Activated T-cell treated with anti-CD3 and anti-CD28 coated beads for 1 hour (primary cell): ENCODE results near the gene TMEM247.
"Not testable (repeated sequence)": the region's sequence is repeated elsewhere in the genome, so short reads cannot be mapped to it uniquely, and the experiment has no call there.

Experiments used
- DNase-seq: peaks from one replicate; pipeline ENCODE4 v3.0.0-alpha.2; 2020; ENCODE audit warnings: low read depth

The TMEM247 gene

DNA sequence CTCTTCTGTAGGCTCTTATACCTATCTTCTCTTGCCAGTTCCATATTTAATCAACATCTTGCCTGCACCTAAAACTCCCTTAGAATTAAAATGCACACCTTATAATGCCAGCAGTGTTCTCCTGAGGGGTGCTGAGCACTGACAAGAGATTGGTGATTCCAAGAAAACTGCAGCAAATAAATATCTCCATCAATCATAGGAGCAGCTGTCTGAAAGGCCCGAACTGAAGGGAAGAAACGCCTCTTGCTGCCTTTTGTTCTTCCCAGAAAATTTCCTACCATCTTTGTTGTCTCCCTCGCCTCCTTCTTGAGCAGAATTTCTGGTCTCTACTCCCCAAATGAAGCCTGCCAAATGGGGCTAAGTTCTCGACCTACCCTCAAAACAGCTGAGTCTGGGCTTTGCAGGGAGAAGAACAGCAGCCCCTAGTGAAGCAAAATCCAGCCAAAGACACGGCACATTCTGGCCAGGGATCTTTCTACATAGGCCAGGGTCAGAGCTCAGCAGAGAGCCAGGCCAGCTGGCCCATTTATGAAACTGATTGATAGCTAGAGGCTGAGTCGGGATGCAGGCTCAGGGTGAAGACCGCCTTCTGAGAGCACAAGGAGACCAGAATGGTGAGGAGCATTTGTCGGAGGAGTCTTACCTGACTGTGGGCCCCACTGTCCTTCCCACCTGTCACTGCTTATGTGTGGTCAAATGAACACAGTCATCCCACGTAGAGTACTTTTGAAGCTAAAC is 20.4 kb upstream of the TMEM247 start:
- DNase-seq = no peak

DNA sequence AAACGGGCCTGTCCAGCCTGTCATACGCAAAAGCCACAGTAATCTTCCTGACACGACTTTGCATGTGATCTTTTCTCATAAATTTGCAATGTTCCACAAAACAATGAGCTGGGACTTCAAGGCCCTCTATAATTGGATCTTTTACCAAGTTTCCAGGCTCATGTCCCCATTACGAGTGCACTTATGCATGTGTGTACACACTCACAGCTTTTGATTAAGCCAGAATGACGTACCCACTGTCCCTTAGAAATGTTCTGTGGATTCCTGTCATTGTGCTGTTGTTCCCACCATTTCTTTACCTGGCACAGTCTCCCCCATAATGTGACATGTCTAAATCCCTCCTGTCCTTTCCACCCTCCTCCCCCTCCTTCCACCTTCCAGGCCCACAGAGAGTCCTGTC is 19.7 kb upstream of the TMEM247 start:
- DNase-seq = no peak

DNA sequence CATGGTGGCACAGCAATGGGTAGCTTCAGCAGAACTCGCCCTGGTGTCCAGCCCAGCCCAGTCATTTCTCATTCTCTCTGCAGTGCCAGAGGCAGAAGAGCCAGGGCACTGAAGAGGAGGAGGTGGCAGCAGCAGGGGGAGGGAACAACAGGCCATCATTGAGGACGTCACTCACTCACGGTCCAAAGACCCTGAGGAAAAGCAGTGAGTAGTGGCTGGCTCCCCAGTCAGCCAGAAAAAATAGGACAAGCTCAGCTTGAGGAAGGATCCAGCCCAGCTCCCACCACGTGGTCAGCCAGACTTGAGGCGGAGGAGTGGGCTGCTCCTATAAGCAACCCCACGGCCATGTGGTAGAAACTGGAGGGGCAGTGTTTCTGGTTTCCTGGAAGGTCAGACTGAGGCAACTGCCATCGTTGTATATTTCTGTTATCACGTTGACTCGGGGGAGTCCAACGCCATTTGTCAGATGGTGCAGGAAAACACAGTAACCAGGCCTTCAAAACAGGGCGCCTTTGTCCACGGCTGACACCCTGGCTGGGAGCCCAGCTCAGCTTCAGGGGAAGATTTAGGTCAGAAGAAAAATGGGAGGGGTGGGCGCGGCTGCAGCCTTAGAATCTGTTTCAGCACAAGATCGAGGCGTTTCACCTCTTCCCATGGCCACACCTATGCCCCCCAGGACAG is 19.0 kb upstream of the TMEM247 start:
- no peak for DNase-seq

DNA sequence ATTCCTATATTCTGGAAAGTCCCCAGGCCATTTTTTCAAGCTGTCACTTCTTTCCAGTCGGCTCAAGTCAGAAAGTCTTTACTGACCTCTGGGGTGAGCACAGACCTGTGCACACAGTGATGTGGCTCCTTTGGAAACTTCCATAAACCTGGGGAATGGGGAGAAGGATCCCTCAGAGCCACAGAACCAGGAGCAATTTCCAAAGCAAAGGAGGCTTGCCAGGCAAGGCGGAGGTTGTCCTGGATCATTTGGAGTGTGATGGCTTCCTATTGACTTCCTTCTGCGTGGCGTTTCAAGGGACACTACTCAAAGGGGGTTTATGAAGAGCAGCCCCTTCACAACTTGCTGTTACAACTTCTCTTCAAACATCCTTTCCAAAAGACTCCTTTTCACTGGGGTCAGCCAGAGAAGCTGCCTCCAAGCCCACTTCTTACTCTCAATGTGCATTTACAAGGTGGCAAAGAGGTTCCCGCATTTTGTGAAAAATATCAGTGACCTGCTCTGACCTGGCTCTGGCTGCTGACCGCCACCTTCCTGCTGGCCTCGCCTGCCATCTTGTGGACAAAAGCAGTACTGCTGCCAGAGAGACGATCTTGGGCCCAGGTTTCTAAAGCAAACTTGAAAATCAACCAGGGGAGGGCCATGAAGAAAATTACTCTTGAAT is 18.2 kb upstream of the TMEM247 start:
- DNase-seq = peak; percentile 71

DNA sequence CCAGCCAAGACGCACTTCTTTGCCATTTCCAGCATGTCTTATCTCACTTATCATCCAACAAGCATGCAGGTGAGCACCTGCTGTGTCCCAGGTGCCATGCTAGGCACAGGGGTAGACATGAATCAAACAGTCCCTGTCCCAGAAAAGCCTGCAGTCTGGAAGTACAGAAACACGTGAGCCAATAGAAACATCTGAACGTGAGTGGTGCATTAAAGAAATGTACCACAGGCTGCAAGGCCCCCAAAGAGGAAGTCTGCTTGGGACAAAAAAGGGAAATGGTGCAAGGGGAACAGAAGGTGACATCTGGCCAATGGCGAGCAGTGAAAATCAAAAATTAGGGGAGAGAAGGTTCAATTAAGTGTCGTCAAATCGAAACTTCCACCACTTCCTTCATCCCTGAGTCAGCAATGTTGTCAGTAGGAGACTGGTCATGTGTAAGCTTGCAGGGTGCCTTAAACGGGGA is 17.6 kb upstream of the TMEM247 start:
- no peak for DNase-seq

DNA sequence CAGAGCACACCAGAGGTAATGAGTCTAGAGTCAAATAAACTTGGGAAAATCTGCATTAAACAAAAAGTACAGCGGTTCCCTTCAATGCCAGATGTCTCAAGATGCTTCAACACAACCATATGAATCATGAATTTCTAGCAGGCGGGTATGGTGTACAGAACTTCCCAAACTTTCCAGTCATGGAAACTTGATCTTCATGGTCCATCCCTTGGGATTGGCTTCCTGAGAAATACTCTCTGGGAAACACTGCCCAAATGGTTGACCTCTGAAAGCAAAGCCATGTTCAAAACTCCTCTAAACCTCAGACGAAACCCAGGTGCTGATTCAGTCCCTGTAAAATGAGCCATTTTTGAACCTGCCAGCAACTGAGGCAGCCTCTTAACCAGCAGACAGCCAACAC is 16.4 kb upstream of the TMEM247 start:
- DNase-seq = no peak

DNA sequence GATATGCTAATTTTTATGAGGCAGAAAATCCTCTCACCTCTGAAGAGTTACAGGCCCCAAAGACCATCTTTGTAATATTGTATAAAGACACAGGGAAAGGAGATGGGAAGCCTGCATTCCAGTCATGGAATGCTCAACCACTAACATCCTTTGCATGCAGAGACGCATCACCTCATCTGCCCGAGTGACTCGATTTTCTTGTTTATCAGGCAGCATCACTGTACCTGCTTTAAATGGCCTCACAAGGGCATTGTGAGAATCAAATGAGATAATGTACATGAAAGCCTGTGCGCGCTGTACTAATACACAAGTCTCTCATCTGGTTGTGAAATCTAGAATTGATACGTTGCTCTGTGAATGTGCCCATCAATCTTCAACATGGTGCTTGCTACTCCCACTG is 10.2 kb upstream of the TMEM247 start:
- no peak for DNase-seq

DNA sequence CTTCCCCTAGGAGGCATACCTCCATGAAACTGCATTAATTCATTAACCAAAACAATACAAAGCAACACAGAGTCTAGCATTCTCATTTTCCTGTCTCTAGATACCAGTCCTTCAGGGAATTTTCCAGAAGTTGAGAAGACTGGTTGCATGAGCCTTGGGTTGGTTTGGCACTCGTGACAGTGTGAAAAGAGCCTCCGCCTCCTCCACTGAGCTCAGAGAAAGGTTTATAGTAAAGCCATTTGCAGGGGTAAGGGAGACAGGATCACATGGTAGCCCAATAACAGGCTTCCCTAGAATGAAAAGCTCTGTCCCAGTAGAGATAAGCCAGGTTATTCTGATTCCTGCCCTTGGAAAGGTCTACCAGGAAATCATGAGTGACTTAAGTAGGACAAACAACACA is 9.7 kb upstream of the TMEM247 start:
- no peak for DNase-seq

DNA sequence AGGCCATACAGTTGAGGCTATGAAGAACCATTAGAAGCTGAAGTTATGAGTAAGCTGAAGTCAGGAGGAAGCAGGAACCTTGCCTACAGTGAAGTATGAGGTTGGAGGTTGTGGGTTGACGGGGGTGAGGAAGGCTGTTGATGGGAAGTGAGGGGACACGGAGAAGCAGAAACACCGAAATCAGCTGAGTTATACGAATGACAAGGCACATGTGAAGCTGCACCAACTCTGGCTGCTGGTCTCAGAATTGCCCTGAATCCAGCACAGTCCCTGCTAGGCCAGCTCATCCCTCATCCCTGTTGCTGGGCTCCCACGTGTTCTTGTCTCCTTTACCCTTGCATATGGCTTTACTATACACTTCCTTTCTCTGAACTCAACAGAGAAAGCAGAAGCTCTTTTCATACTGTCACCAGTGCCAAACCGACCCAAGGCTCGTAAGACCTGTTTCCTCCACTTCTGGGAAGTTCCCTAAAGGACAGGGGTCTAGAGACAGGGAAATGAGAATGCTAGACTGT is 9.2 kb upstream of the TMEM247 start:
- no peak for DNase-seq

DNA sequence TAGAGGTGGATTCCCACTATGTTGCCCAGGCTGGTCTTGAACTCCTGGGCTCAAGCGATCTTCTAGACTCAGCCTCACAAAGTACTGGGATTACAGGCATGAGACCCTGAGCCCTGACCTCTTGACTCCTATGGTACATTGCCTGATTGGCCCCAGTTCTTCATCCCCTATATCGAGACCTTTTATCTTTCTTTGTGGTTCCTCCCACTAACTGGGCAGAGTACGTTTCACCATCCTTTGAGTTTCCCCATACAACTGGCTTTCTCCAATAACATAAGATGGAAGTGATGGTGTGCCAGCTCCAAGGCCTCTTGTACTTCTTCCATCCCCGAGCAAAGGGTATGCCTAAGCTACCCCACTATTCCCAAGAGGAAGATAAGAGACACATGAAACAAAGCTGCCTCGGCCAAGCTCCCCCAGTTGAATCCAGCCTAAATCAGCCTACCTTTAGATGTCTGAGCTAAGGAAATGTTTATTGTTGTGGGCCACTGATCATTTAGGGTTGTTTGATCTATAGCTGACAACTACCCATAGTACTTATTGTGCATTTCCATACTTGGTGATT is 8.3 kb upstream of the TMEM247 start:
- no peak for DNase-seq

DNA sequence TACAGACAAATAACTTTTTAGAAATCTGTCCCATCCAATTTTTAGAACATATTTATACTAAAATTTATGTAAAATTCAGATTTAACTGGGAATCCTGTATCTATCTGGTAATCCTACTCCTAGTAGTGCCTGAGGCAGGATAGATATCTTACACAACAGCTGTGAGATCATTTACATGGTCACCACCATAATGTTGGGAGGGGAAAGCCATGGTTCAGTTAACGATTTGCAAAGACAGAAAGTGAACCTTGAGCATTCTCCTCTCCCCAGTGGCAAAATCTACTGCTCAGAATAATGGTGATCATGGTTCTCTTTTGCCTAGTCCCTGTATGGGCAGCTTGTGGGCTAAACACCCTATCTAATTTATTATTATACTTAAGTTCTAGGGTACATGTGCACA is 7.7 kb upstream of the TMEM247 start:
- no peak for DNase-seq

DNA sequence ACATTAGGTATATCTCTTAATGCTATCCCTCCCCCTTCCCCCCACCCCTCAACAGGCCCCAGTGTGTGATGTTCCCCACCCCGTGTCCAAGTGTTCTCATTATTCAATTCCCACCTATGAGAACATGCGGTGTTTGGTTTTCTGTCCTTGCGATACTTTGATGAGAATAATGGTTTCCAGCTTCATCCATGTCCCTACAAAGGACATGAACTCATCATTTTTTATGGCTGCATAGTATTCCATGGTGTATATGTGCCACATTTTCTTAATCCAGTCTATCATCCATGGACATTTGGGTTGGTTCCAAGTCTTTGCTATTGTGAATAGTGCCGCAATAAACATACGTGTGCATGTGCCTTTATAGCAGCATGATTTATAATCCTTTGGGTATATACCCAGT is 7.2 kb upstream of the TMEM247 start:
- DNase-seq = not testable (repeated sequence)

DNA sequence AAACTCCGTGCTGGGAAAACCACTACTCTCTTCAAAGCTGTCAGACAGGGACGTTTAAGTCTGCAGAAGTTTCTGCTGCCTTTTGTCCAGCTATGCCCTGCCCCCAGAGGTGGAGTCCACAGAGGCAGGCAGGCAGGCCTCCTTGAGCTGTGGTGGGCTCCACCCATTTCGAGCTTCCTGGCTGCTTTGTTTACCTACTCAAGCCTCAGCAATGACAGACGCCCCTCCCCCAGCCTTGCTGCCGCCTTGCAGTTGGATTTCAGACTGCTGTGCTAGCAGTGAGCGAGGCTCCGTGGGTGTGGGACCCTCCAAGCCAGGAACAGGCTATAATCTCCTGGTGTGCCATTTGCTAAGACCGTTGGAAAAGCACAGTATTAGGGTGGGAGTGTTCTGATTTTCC is 1.9 kb upstream of the TMEM247 start:
- DNase-seq = peak; percentile 11

DNA sequence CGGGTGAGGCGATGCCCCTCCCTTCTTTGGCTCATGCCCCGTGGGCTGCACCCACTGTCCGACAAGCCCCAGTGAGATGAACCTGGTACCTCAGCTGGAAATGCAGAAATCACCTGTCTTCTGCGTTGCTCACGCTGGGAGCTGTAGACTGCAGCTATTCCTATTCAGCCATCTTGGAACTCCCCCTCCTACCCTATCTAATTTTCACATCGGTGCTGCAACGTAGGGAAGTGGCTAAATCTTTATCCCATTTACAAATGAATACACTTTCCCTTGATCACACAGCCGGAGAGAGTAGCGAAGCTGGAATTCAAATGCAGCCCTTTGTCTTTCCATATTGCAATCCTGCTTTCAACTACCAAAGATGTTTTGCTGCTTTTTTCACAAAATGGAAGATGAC is 1.4 kb upstream of the TMEM247 start:
- no peak for DNase-seq

DNA sequence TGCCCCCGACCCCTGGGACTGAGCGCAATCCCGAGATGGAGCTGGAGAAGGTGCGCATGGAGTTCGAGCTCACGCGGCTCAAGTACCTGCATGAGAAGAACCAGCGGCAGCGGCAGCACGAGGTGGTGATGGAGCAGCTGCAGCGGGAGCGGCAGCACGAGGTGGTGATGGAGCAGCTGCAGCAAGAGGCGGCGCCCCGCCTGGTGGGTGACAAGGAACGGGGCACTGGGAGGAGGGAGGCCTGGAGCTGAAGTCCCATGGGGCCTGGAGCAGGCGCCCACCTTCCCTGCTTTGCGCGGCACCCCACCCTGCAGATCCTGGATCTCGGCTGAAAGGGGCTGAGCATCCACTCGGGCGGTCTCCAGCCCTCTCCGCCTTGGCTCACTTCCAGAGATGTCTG is 1.2 kb downstream of the TMEM247 start:
- DNase-seq = no peak

DNA sequence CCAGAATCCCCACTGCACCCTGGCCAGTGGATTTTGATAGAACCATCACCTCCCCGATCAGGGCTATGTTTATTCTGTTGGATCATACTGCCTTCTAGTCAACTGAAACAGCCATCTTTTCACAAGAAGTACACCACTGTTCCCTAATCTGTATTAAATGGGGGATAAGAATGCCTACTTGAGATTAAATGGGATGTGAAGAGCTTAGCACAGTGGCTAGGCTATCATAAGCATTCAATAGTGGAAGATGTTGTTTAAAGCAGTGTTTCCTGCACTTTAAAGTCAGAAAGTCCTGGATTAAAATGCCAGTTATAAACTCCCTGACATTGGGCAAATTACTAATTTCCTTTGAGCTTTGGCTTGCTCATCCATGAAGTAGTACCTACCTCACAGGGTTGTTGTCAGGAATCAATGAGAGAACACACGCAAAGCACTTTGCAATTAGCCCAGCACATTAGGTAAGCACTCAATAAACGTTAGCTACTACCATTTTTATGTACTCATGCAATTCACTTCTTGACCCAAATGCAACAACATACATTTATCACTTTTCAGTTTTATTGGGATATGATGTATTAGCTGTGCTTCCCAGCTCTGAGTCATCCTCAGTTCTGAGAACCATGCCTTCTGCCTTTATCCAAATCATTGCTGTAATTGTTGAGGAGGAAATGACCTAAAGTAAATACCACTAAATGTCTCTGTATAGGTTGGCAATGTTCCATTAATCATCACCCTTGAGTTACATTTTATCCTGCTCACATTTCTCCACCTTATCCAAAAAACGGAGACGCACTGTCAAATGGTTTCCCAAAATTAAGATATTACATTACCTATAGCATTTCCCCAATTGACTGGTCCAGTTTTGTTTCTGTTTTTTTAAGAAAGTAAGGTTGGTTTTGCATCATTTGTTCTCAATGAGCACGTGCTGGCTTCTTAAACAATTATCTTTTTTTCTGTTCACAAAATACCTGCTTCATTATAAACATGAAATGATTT is 2.1 kb downstream of the TMEM247 start:
- no peak for DNase-seq

DNA sequence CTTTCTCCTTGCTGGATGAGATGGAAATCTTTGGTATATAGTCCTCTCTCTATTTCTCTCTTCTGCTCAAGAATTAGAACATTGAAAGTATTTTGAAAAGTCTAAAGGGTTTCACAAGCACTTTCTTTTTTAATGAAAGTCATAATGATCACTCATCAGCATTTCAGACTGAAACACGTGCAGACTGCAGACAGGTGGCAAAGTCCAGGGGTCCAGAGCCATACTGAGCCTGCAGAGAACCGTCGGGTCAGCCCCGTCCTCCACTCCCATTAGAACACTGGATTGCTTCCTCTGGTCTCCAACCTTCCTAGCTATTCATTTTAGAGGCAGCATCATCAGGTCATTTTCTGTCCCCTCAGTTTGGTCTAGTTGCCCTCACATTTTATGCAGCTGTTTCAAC is 3.1 kb downstream of the TMEM247 start:
- DNase-seq = no peak

DNA sequence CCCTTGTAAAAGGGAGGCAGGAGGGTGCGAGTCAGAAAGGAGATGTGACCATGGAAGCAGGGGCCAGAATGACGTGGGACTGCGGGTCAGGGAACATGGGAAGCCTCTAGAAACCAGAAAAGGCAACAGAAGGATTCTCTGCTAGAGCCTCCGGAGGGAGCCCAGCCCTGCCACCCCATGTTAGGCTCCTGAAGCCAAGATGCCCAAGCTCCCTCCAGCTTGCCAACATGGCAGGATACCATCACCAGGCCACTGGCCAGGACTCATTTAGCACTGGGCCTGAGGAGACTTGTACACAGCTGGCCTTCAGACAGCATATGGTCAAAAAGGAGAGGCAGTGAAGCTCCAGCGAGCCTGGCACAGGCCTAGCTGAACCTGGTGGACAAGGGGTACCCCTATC is 5.6 kb downstream of the TMEM247 start:
- DNase-seq = no peak

DNA sequence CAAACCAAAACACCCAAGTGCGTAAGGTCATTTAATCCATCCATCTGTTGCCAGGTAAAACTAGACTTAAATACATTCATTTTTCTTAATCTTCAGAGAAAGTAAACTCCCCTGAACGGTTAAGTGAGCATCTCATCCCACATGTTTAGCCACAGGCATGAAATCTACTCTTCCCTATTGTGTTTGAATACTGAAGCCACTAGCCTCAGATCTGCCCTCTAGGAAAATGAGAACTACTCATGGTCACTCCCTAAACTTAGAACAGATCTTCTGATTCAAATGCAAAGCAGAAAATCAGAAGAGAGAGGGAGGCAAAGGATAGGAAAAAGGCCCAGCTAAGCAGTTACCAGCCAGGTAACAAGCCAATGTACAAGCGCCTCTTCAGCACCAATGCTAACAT is 7.1 kb downstream of the TMEM247 start:
- no peak for DNase-seq

DNA sequence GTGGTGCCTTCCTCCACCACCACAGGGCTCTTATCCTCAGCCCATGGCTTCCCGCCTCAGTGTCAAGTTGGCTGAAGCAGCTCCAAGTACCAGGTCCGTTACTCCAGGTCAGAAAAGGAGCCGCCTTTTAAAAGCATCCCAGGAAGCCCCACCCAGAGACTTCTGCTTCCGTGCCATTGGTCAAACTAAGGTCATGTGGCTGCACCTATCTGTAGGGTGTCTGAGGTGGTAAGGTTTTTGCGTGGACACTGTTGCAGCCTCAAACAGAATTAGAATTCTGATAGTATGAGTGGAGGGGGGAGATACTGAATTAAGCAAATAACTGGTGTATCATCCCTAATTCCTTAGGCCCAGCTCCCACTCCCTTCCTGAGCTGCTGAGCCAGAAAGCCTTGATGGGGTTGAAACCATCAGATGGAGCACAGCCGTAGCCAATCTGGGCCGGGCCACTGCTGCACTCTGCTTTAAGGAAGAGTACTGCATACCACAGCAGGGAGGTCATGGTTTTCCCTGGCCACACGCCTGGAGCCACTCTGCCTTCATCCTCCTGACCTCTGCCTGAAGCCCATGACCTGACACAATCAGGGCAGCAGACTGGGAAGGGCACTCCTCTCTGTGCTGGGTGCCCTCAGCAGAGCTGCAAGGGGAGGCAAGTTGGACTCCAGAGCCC is 8.4 kb downstream of the TMEM247 start:
- no peak for DNase-seq

DNA sequence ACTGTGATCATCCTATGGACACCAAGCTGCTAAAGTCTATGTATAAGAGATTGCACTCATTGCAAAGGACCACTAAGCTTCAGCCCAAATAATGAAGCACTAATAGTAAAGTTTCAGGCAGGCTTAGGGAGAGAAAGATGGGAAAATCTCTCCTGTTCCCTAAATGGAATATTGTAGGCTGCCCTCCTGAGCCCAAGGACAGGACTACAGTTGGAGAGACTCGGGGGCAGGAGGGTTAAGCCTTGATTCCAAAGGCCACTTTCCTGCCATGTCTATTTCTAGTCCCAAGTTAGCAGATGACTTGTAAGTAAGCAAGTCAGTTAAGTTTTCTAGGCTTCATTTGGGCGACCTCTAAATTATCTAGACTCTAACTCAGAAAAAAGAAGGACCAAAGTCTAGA is 9.0 kb downstream of the TMEM247 start:
- DNase-seq = no peak
